Caki2 (cell line): ENCODE results near the gene CRADD. TPM values are rescaled to one million over a fixed set of nuclear protein-coding genes. Genes with fewer than 3 reads are reported as not detected.

Experiments used
- DNase-seq: peaks from one replicate; pipeline ENCODE4 v3.0.0-alpha.2; 2015; ENCODE audit warnings: low read depth
- in situ Hi-C: cut with HindIII; loops from 2 replicates; pipeline ENCODE4 v1.10.0; 2016; ENCODE audit warnings: low sequenced_read_pairs, low pct_unique_long_range_greater_than_20kb, mixed read lengths
- total RNA-seq: library from RNA; depleted of rRNA; stranded (reverse); fragments of >200 nt; shearing (Covaris generic); gene quantifications from 2 replicates; pipeline ENCODE4 v1.2.3, GENCODE V29; 2014; ENCODE audit warnings: low replicate concordance

The CRADD gene
- total RNA-seq, 1 experiment from 2014 or later: 15.4 TPM

GRCh38 chr12:93667672-93668071, 9.5 kb upstream of the CRADD start:
- no peak for DNase-seq
- in situ Hi-C loops: no loop called here

GRCh38 chr12:93668919-93669418, 8.2 kb upstream of the CRADD start:
- in situ Hi-C loops: no loop called here
- no peak for DNase-seq

- in situ Hi-C loops: no loop called here
- no peak for DNase-seq
These were observed 7.7 kb upstream of the CRADD start for GRCh38 chr12:93669452-93669851.

- DNase-seq: no peak
- in situ Hi-C loops: no loop called here
These were observed 7.1 kb upstream of the CRADD start for GRCh38 chr12:93670104-93670503.

GRCh38 chr12:93671044-93671443, 6.1 kb upstream of the CRADD start:
- in situ Hi-C loops: no loop called here
- no peak for DNase-seq

- no peak for DNase-seq
- in situ Hi-C loops: no loop called here
These were observed 4.1 kb upstream of the CRADD start for GRCh38 chr12:93673084-93673483.

GRCh38 chr12:93674386-93674785, 2.8 kb upstream of the CRADD start:
- no peak for DNase-seq
- in situ Hi-C loops: no loop called here

- DNase-seq: no peak
- in situ Hi-C loops: no loop called here
These were observed 574 bp upstream of the CRADD start for GRCh38 chr12:93676408-93677194.

GRCh38 chr12:93678779-93679178, 1.6 kb downstream of the CRADD start:
- in situ Hi-C loops: no loop called here
- DNase-seq: no peak

- DNase-seq: no peak
- in situ Hi-C loops: no loop called here
These were observed 2.2 kb downstream of the CRADD start for GRCh38 chr12:93679308-93679925.

GRCh38 chr12:93680006-93680405, 2.8 kb downstream of the CRADD start:
- in situ Hi-C loops: no loop called here
- no peak for DNase-seq

- in situ Hi-C loops: no loop called here
- no peak for DNase-seq
These were observed 5.7 kb downstream of the CRADD start for GRCh38 chr12:93682846-93683261.

- in situ Hi-C loops: no loop called here
These were observed 6.2 kb downstream of the CRADD start for GRCh38 chr12:93683410-93683809.

GRCh38 chr12:93684716-93685115, 7.5 kb downstream of the CRADD start:
- DNase-seq: no peak
- in situ Hi-C loops: no loop called here

More at GRCh38 chr12:93683410-93683809, 6.2 kb downstream of the CRADD start:
- no peak for DNase-seq

- DNase-seq: no peak
- in situ Hi-C loops: no loop called here
These were observed 9.6 kb downstream of the CRADD start for GRCh38 chr12:93686572-93687356.

GRCh38 chr12:93689076-93689834, 12.1 kb downstream of the CRADD start:
- in situ Hi-C loops: no loop called here
- no peak for DNase-seq

GRCh38 chr12:93696462-93696861, 19.3 kb downstream of the CRADD start:
- DNase-seq: no peak
- in situ Hi-C loops: no loop called here

- in situ Hi-C loops: no loop called here
- DNase-seq: no peak
These were observed 21.3 kb downstream of the CRADD start for GRCh38 chr12:93698307-93699092.
